Sigmoid colon (tissue), 7 donors: ENCODE measurements around the gene RIN2. TPM values are rescaled to one million over a fixed set of nuclear protein-coding genes. Genes with fewer than 3 reads are reported as not detected.

Experiments
- DNase-seq: peaks from one replicate; pipeline ENCODE4 v3.0.0-alpha.2; 2019
- H3K27ac ChIP-seq, 4 donors: fragments of 200-600 bp; sonication (generic); one replicate each; pipeline ENCODE4 v1.5.1; 2016 to 2019; ENCODE audit warnings: mild to moderate bottlenecking in 1 of 4
- H3K27me3 ChIP-seq, 3 donors: fragments of 200-600 bp; sonication (generic); one replicate each; pipeline ENCODE4 v1.5.1; 2019; ENCODE audit warnings: mild to moderate bottlenecking in 1 of 3
- H3K36me3 ChIP-seq, 4 donors: fragments of 200-600 bp; sonication (generic); one replicate each; pipeline ENCODE4 v1.5.1; 2016 to 2019
- H3K4me1 ChIP-seq, 4 donors: fragments of 200-600 bp; sonication (generic); one replicate each; pipeline ENCODE4 v1.5.1; 2017 to 2019
- H3K4me3 ChIP-seq, 4 donors: fragments of 200-600 bp; sonication (generic); one replicate each; pipeline ENCODE4 v1.5.1; 2017 to 2019; ENCODE audit warnings: mild to moderate bottlenecking in 2 of 4, moderate library complexity in 1 of 4
- H3K9me3 ChIP-seq, 4 donors: fragments of 200-600 bp in 3 of 4; sonication (generic) in 3 of 4; one replicate each; pipeline versions ENCODE4 v1.5.1 to v1.6.1; 2013 to 2019
- EP300 ChIP-seq, 4 donors: sonication (generic); formaldehyde crosslinking; IDR thresholded peaks; one replicate each; pipeline ENCODE4 v1.6.1; 2017; ENCODE audit warnings: antibody characterized with exemption in 4 of 4
- POLR2A ChIP-seq, 2 donors: fragments of 450-650 bp; IDR thresholded peaks; one replicate each; pipeline ENCODE4 v1.6.1; 2016; ENCODE audit warnings: antibody characterized with exemption in 2 of 2, mild to moderate bottlenecking in 2 of 2, moderate library complexity in 2 of 2
- POLR2AphosphoS5 ChIP-seq, 4 donors: sonication (generic); formaldehyde crosslinking; IDR thresholded peaks; one replicate each; pipeline ENCODE4 v1.6.1; 2017; ENCODE audit warnings: antibody characterized with exemption in 4 of 4
- WGBS, 2 donors: extraction: QIAGEN DNeasy Blood & Tissue Kit; methylation state at CpG; one replicate each; pipeline ENCODE4 v1.1.7; 2013; 5-methylcytosine and 5-hydroxymethylcytosine counted together
- intact Hi-C: fragments of 100-400 bp; cut with DNase I; formaldehyde crosslinking; loops from one replicate; pipeline ENCODE4 v1.15.1; 2023
- polyA plus RNA-seq, 3 donors: library from polyadenylated mRNA; stranded (reverse); fragments of 200-250 nt; gene quantifications; one replicate each; pipeline ENCODE4 v1.2.3, GENCODE V29; 2013
- total RNA-seq, 4 donors: library from RNA; depleted of rRNA; stranded (reverse); fragments of >200 nt; gene quantifications; one replicate each; pipeline ENCODE4 v1.1.0, GENCODE V29; 2016
- TF ChIP-seq, protein P1 (sequence below), 4 experiments: fragments of 450-650 bp in 3 of 4; fragments of 200-600 bp in 1 of 4; IDR thresholded peaks; one replicate each; pipeline ENCODE4 v1.5.1; 2016 to 2019; ENCODE audit warnings: antibody characterized with exemption in 4 of 4, mild to moderate bottlenecking in 3 of 4, moderate library complexity in 2 of 4
- donor health status: healthy with polysubstance abuse.
- donor health status: Bipolar disorder and iron deficiency.
- donor health status: healthy.

The RIN2 gene
- total and polyA plus RNA-seq, 7 donors = 13.4 to 73.7 (median 54.2) TPM

DNA sequence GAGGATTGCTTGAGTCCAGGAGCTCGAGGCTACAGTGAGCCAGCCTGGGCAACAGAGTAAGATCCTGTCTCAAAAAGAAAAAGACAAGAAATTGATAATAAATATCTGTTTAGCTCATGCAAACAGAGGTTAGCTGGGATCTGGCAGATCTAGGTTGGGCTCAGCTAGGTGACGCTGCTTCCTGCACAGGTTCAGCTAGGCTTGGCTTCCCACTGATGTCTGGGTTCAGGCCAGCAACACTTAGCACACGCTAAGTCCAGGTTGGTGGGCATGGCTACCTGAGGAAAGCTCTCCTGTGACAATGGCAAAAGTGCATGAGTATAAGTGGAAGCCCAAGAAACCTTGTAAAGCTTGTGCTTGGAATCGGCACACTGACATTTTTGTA is 48.7 kb downstream of the RIN2 start:
- no peak overlapping the region for H3K4me3 ChIP-seq
- intact Hi-C loops = no loop called here
- no peaks in the 10 kb centered on the region for H3K9me3 ChIP-seq
- peaks cover 0 to 25% (median 0%) of the 10 kb centered on the region in 4 donors for H3K36me3 ChIP-seq
- 38 to 71% methylated on average over 4 of the region's 4 CpGs for WGBS, 2 donors
- no peaks in the 10 kb centered on the region for H3K27me3 ChIP-seq
- peaks cover 0 to 21% (median 13%) of the 10 kb centered on the region in 4 donors for H3K4me1 ChIP-seq
- TF ChIP-seq POLR2AphosphoS5 (IDR thresholded peaks at IDR 0.05) (no peak), EP300 (IDR thresholded peaks at IDR 0.05) (no peak), POLR2A (IDR thresholded peaks at IDR 0.05) (no peak)
- TF ChIP-seq, protein P1, sequence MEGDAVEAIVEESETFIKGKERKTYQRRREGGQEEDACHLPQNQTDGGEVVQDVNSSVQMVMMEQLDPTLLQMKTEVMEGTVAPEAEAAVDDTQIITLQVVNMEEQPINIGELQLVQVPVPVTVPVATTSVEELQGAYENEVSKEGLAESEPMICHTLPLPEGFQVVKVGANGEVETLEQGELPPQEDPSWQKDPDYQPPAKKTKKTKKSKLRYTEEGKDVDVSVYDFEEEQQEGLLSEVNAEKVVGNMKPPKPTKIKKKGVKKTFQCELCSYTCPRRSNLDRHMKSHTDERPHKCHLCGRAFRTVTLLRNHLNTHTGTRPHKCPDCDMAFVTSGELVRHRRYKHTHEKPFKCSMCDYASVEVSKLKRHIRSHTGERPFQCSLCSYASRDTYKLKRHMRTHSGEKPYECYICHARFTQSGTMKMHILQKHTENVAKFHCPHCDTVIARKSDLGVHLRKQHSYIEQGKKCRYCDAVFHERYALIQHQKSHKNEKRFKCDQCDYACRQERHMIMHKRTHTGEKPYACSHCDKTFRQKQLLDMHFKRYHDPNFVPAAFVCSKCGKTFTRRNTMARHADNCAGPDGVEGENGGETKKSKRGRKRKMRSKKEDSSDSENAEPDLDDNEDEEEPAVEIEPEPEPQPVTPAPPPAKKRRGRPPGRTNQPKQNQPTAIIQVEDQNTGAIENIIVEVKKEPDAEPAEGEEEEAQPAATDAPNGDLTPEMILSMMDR (IDR thresholded peaks at IDR 0.05) = no peak
- DNase-seq = peak; percentile 21
- H3K27ac ChIP-seq = peak overlapping the region in 2 of 4 donors; percentile 6 to 27

DNA sequence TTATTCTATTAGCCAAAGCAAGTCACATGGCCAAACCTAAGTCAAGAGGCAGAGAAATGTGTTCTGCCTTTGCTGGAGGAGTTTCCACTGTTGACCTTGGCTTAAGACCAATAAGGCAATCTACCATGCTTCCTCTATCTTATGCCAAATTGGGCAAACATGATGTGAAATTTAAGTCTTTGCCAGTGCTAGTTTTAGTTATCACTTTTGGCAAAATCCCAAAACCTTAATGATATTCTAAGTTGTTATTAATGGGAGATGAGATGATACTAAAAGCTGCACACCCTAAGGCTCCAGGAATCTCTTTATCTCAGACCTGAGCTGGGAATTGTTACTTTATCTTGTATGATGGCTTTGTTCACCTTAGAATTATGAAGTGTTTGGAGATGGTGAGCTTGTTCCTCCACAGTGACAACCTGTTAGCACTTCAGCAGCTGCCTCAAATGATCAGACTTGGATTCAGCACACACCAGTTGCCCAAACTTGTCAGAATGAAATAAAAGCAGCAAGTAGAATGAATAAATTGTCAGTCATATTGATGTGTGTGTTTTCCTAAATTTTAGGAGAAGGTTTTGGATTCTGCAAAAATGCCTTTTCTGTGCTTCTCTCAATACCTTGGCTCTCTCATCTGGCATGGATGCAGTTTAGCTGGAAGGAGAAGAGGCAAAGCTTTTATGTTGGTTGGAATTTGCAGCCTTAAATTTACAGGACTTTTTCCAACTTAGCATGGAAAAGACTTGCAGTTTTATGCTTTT is 49.3 kb downstream of the RIN2 start:
- H3K27ac ChIP-seq = peak overlapping the region in 2 of 4 donors; percentile 6 to 27
- H3K4me3 ChIP-seq = no peak overlapping the region
- H3K4me1 ChIP-seq = peaks cover 0 to 21% (median 13%) of the 10 kb centered on the region in 4 donors
- TF ChIP-seq, protein P1 (IDR thresholded peaks at IDR 0.05) = no peak
- no peak for TF ChIP-seq EP300 (IDR thresholded peaks at IDR 0.05)
- DNase-seq = peak; percentile 6
- H3K27me3 ChIP-seq = no peaks in the 10 kb centered on the region
- intact Hi-C loops = no loop called here
- no peaks in the 10 kb centered on the region for H3K9me3 ChIP-seq
- H3K36me3 ChIP-seq = peaks cover 0 to 20% (median 0%) of the 10 kb centered on the region in 4 donors
